Bronchial epithelial cell (primary cell): ENCODE results near the gene SRP72. TPM values are rescaled to one million over a fixed set of nuclear protein-coding genes. Genes with fewer than 3 reads are reported as not detected.
A peak's percentile ranks its signal among the peaks of the same experiment; 100 is the strongest.

Experiments
- DNase-seq: peaks from one replicate; pipeline ENCODE4 v3.0.0-alpha.2; 2010; ENCODE audit warnings: low read depth
- FAIRE-seq: peaks from 2 replicates; lab custom pipeline; 2011; peaks lifted over from hg19 to GRCh38; lab: Jason Lieb, UNC
- H3K27me3 ChIP-seq: 2 replicates; pipeline ENCODE4 v1.5.1; 2011; ENCODE audit warnings: low read length; ENCODE audit not compliant: control insufficient read depth, insufficient read depth
- H3K36me3 ChIP-seq: 2 replicates; pipeline ENCODE4 v1.5.1; 2011; ENCODE audit warnings: low read length; ENCODE audit not compliant: control insufficient read depth, insufficient read depth
- H3K4me3 ChIP-seq: 2 replicates; pipeline ENCODE4 v1.5.1; 2011; ENCODE audit warnings: mild to moderate bottlenecking, low read depth, low read length, control low read depth
- CTCF ChIP-seq: IDR thresholded peaks from 2 replicates; pipeline ENCODE4 v1.5.1; 2011; ENCODE audit warnings: mild to moderate bottlenecking, moderate library complexity, low read length, control low read depth, inconsistent platforms; ENCODE audit not compliant: insufficient read depth, severe bottlenecking
- total RNA-seq: library from RNA; depleted of rRNA; stranded (reverse); fragments of >200 nt; gene quantifications from 2 replicates; pipeline ENCODE4 v1.2.1, GENCODE V29; 2014

The SRP72 gene
- total RNA-seq, 1 donor from 2014 or later = 73.7 TPM

- Histone ChIP-seq H3K4me3 (no peak overlapping the region), H3K27me3 (peaks cover 3% of the 10 kb centered on the region), H3K36me3 (no peaks in the 10 kb centered on the region)
- DNase-seq = no peak
- no peak for FAIRE-seq
- TF ChIP-seq CTCF = no peak
These were observed 69.7 kb downstream of the SRP72 start for GRCh38 chr4:56537147-56537546.

DNA sequence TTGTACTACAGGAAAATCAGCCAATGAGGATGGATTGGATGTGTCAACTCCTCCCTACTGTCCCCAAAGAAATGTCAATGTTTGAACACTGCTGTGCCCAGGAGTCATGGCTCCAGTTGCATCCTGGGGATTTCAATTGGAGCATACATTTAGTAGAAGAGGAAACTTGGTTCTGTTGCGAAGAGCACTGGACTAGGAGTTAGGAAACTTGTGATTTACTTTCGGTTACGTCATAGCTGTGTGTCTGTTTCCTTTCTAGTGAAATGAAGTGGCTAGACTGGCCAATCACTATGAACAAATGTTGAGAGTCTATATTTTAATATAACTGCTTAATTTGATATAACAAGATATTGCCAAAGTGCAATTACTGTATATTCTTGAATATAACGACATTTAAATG, 73.4 kb downstream of the SRP72 start:
- no peaks in the 10 kb centered on the region for H3K27me3 ChIP-seq
- H3K36me3 ChIP-seq = no peaks in the 10 kb centered on the region
- FAIRE-seq = no peak
- no peak for DNase-seq
- no peak for TF ChIP-seq CTCF
- no peak overlapping the region for H3K4me3 ChIP-seq

DNA sequence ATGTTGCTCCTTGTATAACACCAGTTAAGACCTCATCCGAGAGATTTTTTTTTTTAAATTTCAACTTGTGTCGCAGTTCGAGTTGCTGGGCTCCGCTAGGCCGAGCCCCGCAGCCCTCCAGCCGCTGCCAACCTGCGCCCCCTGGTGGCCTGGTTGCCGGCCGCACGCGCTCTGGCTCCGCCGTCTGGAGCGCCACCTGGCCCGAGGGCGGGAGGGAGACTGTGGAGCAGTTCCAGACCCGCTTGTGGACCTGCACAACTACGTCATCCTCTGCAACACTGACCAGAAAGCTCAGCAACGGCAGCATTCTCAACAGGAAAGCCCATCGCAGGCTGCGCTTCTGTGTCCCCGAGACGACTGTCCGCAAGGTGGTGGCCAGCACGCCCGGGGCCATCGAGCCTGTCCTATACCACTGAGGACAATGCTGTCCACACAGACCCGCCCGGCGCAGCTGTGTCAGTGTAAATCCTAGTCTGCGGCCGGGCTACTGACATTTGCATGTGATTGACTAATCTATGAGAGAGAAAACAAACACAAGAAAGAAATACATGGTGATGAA, 77.2 kb downstream of the SRP72 start:
- H3K36me3 ChIP-seq = no peaks in the 10 kb centered on the region
- H3K27me3 ChIP-seq = no peaks in the 10 kb centered on the region
- DNase-seq (peak; percentile 67), FAIRE-seq (no peak)
- peak; percentile 98 for TF ChIP-seq CTCF
- H3K4me3 ChIP-seq = peak overlapping the region; percentile 29

DNA sequence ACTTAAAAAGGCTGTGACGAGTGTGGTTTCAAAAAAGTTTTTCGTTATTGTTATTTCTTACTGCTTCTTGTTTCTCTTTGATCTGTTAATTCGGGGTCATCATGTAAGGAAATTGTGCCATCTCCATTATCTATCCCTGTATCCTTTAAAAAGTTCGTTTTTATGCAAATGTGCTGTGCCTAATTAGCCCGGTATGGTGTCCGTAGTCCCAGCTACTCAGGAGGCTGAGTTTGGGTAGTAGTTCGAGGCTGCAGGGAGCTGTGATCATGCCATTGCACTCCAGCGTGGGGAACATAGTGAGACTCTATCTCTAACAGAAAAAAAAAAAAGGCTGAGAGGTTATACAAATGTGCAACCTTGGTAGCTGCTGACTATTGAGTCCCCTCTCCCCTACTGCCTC, 83.2 kb downstream of the SRP72 start:
- Histone ChIP-seq H3K36me3 (no peaks in the 10 kb centered on the region), H3K4me3 (no peak overlapping the region), H3K27me3 (no peaks in the 10 kb centered on the region)
- TF ChIP-seq CTCF = no peak
- DNase-seq (no peak), FAIRE-seq (no peak)

GRCh38 chr4:56551516-56551915, 84.1 kb downstream of the SRP72 start:
- no peak overlapping the region for H3K4me3 ChIP-seq
- no peak for DNase-seq
- no peaks in the 10 kb centered on the region for H3K36me3 ChIP-seq
- no peak for FAIRE-seq
- TF ChIP-seq CTCF = no peak
- no peaks in the 10 kb centered on the region for H3K27me3 ChIP-seq

GRCh38 chr4:56552273-56552672, 84.9 kb downstream of the SRP72 start:
- no peak for DNase-seq

More at GRCh38 chr4:56552273-56552672, 84.9 kb downstream of the SRP72 start:
- FAIRE-seq = no peak
- H3K36me3 ChIP-seq = no peaks in the 10 kb centered on the region
- no peak for TF ChIP-seq CTCF
- no peaks in the 10 kb centered on the region for H3K27me3 ChIP-seq
- no peak overlapping the region for H3K4me3 ChIP-seq
